Measurements from ENCODE around the gene VTI1A.

DNA sequence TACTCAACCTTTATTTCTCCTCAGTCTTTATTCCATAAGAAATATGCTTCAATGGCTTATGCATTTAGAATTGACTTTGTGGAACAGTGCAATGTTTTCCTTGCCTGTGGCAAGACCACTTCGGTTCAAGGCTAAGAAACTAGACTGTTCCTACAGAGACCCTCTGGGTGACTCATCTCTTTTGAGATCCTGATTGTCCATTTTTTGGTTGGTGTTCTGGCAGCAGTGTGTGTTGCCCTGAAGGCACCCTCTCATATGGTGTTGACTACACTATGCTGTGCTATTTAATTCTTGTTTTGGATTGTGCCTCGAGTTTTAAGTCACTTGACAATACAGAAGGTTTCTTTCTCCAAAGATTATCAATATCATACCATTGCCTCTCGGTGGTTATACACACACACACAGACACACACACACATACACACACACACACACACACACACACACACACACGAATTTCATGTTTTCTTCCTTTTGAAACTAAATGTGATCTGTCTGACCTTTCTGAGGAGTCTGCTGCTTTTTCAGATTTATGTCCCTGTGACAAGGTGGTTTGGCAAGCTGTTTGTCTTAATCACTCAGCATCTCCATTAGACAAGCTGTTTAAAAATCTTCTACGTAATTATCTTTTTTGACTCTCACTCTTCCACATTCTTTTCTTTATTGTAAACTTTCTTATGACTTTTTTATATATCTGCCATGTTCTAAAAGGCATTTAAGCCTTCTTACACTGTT lies 187.2 kb downstream of the VTI1A start:
- TF ChIP-seq CTCF (conservative IDR thresholded peaks at IDR 0.05) (no peak), EZH2 (IDR thresholded peaks at IDR 0.05; ENCODE audit: low read depth) (no peak)
